ENCODE results near the gene TNFRSF18. TPM values are rescaled to one million over a fixed set of nuclear protein-coding genes. Genes with fewer than 3 reads are reported as not detected.

TNFRSF18 gene
- total RNA-seq, 4 donors from 2014 or later = 0.49 to 0.67 TPM; not detected in 2

DNA sequence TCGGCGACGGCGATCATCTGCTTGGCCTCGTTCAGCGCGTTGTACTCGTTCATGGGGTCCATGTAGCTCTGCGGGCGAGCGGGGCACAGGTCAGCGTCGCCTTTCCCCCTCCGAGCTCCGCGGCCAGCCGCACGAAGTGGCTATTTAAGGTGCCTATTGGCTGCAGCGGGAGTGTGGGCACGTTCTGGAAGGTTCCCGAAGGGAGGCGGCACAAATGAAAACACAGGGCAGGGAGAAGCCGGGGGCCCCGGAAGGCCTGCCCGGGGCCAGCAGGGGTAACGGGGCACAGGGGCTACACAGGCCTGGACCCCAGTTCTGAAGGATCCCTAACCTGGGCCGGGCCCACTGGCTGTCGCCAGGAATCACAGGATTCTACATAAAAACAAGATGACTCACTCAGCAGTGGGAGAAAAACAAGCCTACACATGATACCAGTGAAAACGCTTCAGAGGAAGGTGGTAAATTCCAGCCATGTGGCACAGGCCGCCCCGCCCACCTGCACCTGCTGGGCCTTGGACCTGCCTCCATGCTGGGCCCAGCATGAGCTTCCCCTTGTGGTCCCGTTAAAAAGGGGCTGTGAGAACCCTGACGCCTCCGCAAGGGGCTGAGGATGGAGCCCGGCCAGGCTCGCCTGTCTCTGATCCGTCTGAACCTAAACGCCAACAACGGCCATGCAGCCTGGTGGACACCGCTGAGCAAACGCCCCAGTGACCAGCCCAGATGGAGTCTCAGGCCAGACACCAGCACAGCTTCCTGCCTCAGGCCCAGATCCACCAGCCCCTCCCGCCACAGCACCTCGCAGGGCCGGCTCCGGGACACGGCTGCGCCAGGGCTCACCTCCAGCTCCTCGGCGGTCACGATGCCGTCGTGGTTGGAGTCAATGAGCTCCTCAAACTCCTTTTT lies 11.5 kb upstream of the TNFRSF18 start:
- intact Hi-C loops (cut with DNase I) = no loop called here
- no peak for DNase-seq
- H3K4me3 ChIP-seq (replicated peaks in 1 of 3) = no peak overlapping the region
- peaks cover 44 to 53% of the 10 kb centered on the region in 2 donors for H3K36me3 ChIP-seq
- H3K27me3 ChIP-seq = no peaks in the 10 kb centered on the region
- no peak for TF ChIP-seq CTCF (IDR thresholded peaks at IDR 0.05)
- H3K9me3 ChIP-seq = no peaks in the 10 kb centered on the region
- H3K27ac ChIP-seq = no peak overlapping the region
- 94 to 97% methylated on average over 44 to 52 of the region's 52 CpGs for WGBS, 2 donors
- H3K4me1 ChIP-seq = no peaks in the 10 kb centered on the region

DNA sequence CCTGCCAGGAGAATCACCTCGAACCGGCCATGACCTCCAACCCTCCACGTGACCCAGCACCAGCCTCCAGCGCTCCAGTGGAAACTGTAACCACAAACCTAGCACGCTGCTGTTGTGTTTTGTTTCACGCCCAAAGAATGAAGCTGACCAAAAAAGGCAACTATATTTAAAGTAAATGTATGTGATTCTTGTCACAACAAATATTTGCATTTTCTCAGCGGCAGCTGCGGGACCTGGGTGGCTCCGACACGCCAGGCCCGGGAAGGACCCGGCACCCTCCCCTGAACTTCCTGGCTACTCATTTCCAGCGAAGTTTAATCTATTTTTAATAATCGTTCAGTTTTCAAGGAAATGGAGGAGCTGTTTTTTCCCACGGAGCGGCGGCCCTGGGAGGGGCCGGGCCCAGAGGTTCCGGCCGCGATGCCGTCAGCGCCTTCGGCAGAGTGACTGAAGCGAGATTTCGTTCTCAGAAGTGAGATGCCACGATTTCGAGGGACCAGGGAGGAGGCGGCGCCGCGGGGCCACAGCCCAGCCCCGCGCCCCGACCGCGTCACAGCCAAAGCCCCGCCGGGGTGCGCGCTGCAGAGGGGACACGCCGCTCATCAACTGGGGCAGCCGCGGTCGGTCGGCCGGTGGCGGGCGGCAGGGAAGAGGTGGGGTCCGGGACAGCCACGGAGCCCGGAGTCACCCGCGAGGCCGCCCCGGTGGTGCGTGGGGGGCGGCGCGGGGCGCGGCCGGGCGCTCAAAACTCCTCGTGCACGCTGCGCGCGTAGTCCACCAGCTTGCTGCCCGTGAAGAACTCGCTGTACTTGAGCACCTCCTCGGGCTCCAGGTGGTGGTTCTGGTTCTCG lies 10.6 kb upstream of the TNFRSF18 start:
- WGBS, 2 donors = 91 to 93% methylated on average over 71 to 73 of the region's 74 CpGs
- peaks cover 36 to 44% of the 10 kb centered on the region in 2 donors for H3K36me3 ChIP-seq
- DNase-seq = no peak

GRCh38 chr1:1215881-1216605 lies 9.7 kb upstream of the TNFRSF18 start:
- Histone ChIP-seq H3K27me3 (no peaks in the 10 kb centered on the region), H3K4me1 (no peaks in the 10 kb centered on the region), H3K27ac (no peak overlapping the region), H3K9me3 (no peaks in the 10 kb centered on the region), H3K36me3 (peaks cover 26 to 36% of the 10 kb centered on the region in 2 donors), H3K4me3 (replicated peaks in 1 of 3) (no peak overlapping the region)
- TF ChIP-seq POLR2A (IDR thresholded peaks at IDR 0.05) (no peak), CTCF (IDR thresholded peaks at IDR 0.05) (no peak)
- WGBS, 2 donors = 89 to 97% methylated on average over 5 to 6 of the region's 21 CpGs
- DNase-seq = no peak
- intact Hi-C loops (cut with DNase I) = no loop called here

More for the DNA sequence above, 10.6 kb upstream of the TNFRSF18 start:
- intact Hi-C loops (cut with DNase I) = no loop called here
- H3K4me1 ChIP-seq = no peaks in the 10 kb centered on the region
- no peak for TF ChIP-seq POLR2A (IDR thresholded peaks at IDR 0.05)
- TF ChIP-seq CTCF (IDR thresholded peaks at IDR 0.05) = no peak
- H3K27me3 ChIP-seq = no peaks in the 10 kb centered on the region
- H3K27ac ChIP-seq = peak overlapping the region in 1 of 3 donors; percentile 2
- no peaks in the 10 kb centered on the region for H3K9me3 ChIP-seq
- no peak overlapping the region for H3K4me3 ChIP-seq (replicated peaks in 1 of 3)

DNA sequence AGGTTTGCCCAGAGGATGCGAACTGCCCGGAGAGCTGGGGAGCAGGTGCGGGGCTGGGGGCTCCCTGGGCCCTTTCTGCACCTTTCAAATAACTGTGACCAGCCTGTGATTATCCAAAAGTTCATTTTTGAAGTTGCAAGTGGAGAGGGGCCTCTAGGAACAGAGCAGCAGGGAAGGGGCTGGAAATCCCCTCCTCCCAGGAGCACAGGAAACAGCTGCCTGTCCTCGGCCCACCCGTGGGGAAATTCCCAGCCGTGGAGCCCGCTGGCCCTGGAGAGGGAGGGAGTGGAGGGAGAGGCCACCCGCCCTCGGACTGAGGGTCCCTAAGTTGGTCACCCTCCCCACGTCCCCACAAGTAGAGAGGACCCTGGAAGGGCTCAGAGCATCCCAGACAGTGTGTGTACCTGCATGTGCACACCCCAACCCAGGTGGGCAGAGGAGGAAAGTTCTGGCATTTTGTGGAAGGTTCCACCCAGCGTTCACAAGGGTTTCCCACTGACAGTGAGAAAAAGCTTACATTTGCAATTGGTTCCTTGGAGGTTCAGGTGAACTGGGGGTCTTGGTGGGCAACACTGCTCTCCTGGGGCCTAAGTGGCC lies 8.8 kb upstream of the TNFRSF18 start:
- DNase-seq = no peak

More for the DNA sequence above, 8.8 kb upstream of the TNFRSF18 start:
- Histone ChIP-seq H3K4me1 (no peaks in the 10 kb centered on the region), H3K27ac (no peak overlapping the region), H3K27me3 (no peaks in the 10 kb centered on the region), H3K4me3 (replicated peaks in 1 of 3) (no peak overlapping the region), H3K36me3 (peaks cover 25 to 28% of the 10 kb centered on the region in 2 donors), H3K9me3 (no peaks in the 10 kb centered on the region)
- intact Hi-C loops (cut with DNase I) = no loop called here
- TF ChIP-seq CTCF (IDR thresholded peaks at IDR 0.05) (no peak), POLR2A (IDR thresholded peaks at IDR 0.05) (no peak)
- WGBS, 2 donors = 52 to 58% methylated on average over 9 to 10 of the region's 11 CpGs

Data from thyroid gland (tissue), 4 donors.